Measurements from ENCODE around the gene FAM185A. TPM values are rescaled to one million over a fixed set of nuclear protein-coding genes. Genes with fewer than 3 reads are reported as not detected.

Gene FAM185A
- total RNA-seq, 1 experiment from 2014 or later, result 8.9 TPM

- H3K4me1 ChIP-seq (ENCODE audit: control insufficient read depth, insufficient read depth, low read length), result no peaks in the 10 kb centered on the region
- ATAC-seq (no peak), DNase-seq (ENCODE audit: low read depth, low spot score) (no peak)
- no peak overlapping the region for H3K27ac ChIP-seq (ENCODE audit: low read length)
- in situ Hi-C loops (cut with HindIII; ENCODE audit: low pct_unique_long_range_greater_than_20kb, low sequenced_read_pairs), result no loop called here
- H3K36me3 ChIP-seq (ENCODE audit: control insufficient read depth, insufficient read depth, low read length), result no peaks in the 10 kb centered on the region
- no peak overlapping the region for H3K4me3 ChIP-seq (ENCODE audit: low read depth in 2 of 2, low read length in 2 of 2)
- intact Hi-C loops (cut with micrococcal nuclease; ENCODE audit: unreplicated experiment), result no loop called here
- H3K9me3 ChIP-seq (ENCODE audit: control insufficient read depth, insufficient read depth, low read depth, low read length), result no peaks in the 10 kb centered on the region
- BruUV-seq (replicated peaks), result no TSS peak
- POLR2A ChIA-PET, result no interaction called here
- H3K27me3 ChIP-seq (ENCODE audit: control insufficient read depth, insufficient read depth, low read length), result no peaks in the 10 kb centered on the region
- CTCF ChIA-PET, result no interaction called here
- TF ChIP-seq SIN3A (IDR thresholded peaks at IDR 0.05; ENCODE audit: borderline replicate concordance, insufficient read depth, low read depth, low read length), result no peak
- no peak for TF ChIP-seq POLR2AphosphoS5 (IDR thresholded peaks at IDR 0.05; ENCODE audit: low read depth, low read length)
- TF ChIP-seq, protein P1, sequence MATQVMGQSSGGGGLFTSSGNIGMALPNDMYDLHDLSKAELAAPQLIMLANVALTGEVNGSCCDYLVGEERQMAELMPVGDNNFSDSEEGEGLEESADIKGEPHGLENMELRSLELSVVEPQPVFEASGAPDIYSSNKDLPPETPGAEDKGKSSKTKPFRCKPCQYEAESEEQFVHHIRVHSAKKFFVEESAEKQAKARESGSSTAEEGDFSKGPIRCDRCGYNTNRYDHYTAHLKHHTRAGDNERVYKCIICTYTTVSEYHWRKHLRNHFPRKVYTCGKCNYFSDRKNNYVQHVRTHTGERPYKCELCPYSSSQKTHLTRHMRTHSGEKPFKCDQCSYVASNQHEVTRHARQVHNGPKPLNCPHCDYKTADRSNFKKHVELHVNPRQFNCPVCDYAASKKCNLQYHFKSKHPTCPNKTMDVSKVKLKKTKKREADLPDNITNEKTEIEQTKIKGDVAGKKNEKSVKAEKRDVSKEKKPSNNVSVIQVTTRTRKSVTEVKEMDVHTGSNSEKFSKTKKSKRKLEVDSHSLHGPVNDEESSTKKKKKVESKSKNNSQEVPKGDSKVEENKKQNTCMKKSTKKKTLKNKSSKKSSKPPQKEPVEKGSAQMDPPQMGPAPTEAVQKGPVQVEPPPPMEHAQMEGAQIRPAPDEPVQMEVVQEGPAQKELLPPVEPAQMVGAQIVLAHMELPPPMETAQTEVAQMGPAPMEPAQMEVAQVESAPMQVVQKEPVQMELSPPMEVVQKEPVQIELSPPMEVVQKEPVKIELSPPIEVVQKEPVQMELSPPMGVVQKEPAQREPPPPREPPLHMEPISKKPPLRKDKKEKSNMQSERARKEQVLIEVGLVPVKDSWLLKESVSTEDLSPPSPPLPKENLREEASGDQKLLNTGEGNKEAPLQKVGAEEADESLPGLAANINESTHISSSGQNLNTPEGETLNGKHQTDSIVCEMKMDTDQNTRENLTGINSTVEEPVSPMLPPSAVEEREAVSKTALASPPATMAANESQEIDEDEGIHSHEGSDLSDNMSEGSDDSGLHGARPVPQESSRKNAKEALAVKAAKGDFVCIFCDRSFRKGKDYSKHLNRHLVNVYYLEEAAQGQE (IDR thresholded peaks at IDR 0.05; ENCODE audit: insufficient read depth in 1 of 2, low read depth in 2 of 2, low read length in 1 of 2), result no peak
- TF ChIP-seq TCF7L2 (IDR thresholded peaks at IDR 0.05; ENCODE audit: low read depth, low read length), result no peak
Observed at GRCh38 chr7:102819151-102819550, 70.4 kb downstream of the FAM185A start.

DNA sequence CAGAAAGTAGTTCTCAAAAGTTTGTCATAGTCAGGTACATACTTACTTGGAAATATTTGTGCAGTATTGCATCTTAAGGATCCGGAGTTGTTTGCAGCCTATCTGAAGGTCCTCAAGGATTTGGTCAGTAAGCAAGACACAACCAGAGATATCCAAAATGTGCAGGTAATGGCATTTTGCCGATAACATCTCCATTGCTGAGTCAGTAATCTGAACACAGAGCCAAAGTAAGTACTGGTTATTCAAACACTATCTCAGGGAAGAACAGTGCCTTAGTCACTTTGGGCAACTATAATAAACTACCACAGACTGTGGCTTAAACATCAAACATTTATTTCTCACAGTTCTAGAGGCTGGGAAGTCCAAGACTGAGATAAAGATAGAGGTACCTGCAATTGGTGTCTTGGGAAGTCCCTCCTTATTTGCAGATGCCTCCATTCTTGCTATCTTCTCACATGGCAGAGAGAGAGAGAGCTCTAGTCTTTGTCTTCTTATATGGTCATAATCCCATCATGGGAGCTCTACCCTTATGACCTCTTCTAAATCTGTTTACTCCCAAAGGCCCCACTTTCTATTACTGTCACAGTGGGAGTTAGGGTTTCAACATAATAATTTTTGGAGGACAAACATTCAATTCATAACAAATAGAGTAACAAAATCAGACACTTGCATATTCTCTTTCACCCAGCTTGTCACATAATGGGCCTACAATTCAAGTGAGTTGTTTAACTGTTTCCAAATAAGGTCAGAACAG lies 73.4 kb downstream of the FAM185A start:
- DNase-seq (ENCODE audit: low read depth, low spot score), result no peak
- intact Hi-C loops (cut with micrococcal nuclease; ENCODE audit: unreplicated experiment), result no loop called here
- in situ Hi-C loops (cut with HindIII; ENCODE audit: low pct_unique_long_range_greater_than_20kb, low sequenced_read_pairs), result no loop called here
- BruUV-seq (replicated peaks), result no TSS peak
- Histone ChIP-seq H3K9me3 (ENCODE audit: control insufficient read depth, insufficient read depth, low read depth, low read length) (peaks cover 2% of the 10 kb centered on the region; the same call in 1 of the 2 replicates), H3K4me3 (ENCODE audit: low read depth in 2 of 2, low read length in 2 of 2) (no peak overlapping the region), H3K27ac (ENCODE audit: low read length) (no peak overlapping the region), H3K4me1 (ENCODE audit: control insufficient read depth, insufficient read depth, low read length) (no peaks in the 10 kb centered on the region), H3K27me3 (ENCODE audit: control insufficient read depth, insufficient read depth, low read length) (no peaks in the 10 kb centered on the region), H3K36me3 (ENCODE audit: control insufficient read depth, insufficient read depth, low read length) (no peaks in the 10 kb centered on the region)
- ChIA-PET POLR2A (no interaction called here), CTCF (no interaction called here)
- no peak for TF ChIP-seq TCF7L2 (IDR thresholded peaks at IDR 0.05; ENCODE audit: low read depth, low read length)
- no peak for TF ChIP-seq SIN3A (IDR thresholded peaks at IDR 0.05; ENCODE audit: borderline replicate concordance, insufficient read depth, low read depth, low read length)
- TF ChIP-seq POLR2AphosphoS5 (IDR thresholded peaks at IDR 0.05; ENCODE audit: low read depth, low read length), result no peak
- no peak for ATAC-seq

GRCh38 chr7:102823390-102824119 lies 74.8 kb downstream of the FAM185A start:
- ChIA-PET POLR2A (no interaction called here), CTCF (no interaction called here)
- H3K27ac ChIP-seq (ENCODE audit: low read length), result no peak overlapping the region
- peaks cover 2% of the 10 kb centered on the region; the same call in 1 of the 2 replicates for H3K9me3 ChIP-seq (ENCODE audit: control insufficient read depth, insufficient read depth, low read depth, low read length)
- H3K27me3 ChIP-seq (ENCODE audit: control insufficient read depth, insufficient read depth, low read length), result no peaks in the 10 kb centered on the region
- intact Hi-C loops (cut with micrococcal nuclease; ENCODE audit: unreplicated experiment), result no loop called here
- in situ Hi-C loops (cut with HindIII; ENCODE audit: low pct_unique_long_range_greater_than_20kb, low sequenced_read_pairs), result no loop called here
- BruUV-seq (replicated peaks), result no TSS peak
- H3K36me3 ChIP-seq (ENCODE audit: control insufficient read depth, insufficient read depth, low read length), result no peaks in the 10 kb centered on the region
- H3K4me1 ChIP-seq (ENCODE audit: control insufficient read depth, insufficient read depth, low read length), result no peaks in the 10 kb centered on the region
- no peak for DNase-seq (ENCODE audit: low read depth, low spot score)
- H3K4me3 ChIP-seq (ENCODE audit: low read depth in 2 of 2, low read length in 2 of 2), result no peak overlapping the region
- TF ChIP-seq, protein P1 (IDR thresholded peaks at IDR 0.05; ENCODE audit: insufficient read depth in 1 of 2, low read depth in 2 of 2, low read length in 1 of 2), result no peak
- no peak for TF ChIP-seq SIN3A (IDR thresholded peaks at IDR 0.05; ENCODE audit: borderline replicate concordance, insufficient read depth, low read depth, low read length)
- no peak for TF ChIP-seq TCF7L2 (IDR thresholded peaks at IDR 0.05; ENCODE audit: low read depth, low read length)
- TF ChIP-seq POLR2AphosphoS5 (IDR thresholded peaks at IDR 0.05; ENCODE audit: low read depth, low read length), result no peak
- TF ChIP-seq, protein P2, sequence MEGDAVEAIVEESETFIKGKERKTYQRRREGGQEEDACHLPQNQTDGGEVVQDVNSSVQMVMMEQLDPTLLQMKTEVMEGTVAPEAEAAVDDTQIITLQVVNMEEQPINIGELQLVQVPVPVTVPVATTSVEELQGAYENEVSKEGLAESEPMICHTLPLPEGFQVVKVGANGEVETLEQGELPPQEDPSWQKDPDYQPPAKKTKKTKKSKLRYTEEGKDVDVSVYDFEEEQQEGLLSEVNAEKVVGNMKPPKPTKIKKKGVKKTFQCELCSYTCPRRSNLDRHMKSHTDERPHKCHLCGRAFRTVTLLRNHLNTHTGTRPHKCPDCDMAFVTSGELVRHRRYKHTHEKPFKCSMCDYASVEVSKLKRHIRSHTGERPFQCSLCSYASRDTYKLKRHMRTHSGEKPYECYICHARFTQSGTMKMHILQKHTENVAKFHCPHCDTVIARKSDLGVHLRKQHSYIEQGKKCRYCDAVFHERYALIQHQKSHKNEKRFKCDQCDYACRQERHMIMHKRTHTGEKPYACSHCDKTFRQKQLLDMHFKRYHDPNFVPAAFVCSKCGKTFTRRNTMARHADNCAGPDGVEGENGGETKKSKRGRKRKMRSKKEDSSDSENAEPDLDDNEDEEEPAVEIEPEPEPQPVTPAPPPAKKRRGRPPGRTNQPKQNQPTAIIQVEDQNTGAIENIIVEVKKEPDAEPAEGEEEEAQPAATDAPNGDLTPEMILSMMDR (IDR thresholded peaks at IDR 0.05), result no peak
- no peak for ATAC-seq

All from Panc1 (cell line).